ENCODE results near the gene ERMAP.

Gene ERMAP, protein sequence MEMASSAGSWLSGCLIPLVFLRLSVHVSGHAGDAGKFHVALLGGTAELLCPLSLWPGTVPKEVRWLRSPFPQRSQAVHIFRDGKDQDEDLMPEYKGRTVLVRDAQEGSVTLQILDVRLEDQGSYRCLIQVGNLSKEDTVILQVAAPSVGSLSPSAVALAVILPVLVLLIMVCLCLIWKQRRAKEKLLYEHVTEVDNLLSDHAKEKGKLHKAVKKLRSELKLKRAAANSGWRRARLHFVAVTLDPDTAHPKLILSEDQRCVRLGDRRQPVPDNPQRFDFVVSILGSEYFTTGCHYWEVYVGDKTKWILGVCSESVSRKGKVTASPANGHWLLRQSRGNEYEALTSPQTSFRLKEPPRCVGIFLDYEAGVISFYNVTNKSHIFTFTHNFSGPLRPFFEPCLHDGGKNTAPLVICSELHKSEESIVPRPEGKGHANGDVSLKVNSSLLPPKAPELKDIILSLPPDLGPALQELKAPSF

DNA sequence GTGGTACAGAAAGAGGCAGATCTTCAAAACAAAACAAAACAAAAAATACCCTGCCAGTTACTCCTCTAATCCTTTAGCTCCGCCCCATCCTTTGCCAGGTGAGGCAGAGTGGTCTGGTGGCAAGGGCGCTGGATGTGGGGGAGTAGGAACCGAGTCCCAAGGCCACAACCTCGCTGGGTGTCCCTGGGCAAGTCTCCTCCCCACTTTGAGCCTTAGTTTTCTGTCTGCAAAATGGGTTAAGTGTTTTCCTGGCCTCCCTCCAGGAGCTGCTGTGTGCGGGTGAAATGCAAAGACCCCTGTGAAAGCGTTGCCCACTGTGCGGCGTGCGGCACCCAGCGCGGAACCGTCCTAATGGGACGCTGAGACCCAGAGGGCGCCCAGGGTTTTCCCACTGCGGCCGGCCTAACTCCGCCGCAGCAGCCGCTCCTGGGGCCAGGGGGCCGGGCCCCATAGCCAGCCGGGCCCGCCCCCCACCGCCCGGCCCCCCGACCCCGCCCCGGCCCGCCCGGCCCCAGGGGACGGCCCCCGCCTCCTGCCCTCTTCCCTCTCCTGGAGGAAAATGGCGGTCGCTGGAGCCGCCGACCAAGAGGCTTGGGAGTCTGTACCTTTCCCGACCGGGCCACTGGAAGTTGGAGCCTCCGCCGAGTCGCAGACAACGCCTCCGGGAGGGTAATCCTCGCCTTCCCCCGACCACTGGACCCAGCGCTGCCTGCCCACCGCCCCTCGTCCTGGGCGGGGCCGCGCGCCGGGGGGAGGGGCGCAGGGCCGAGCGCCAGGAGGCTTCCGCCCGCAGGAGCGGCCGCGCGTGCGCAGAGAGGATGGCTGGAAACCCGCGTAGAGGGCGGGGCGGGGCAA is at the start of gene ERMAP, which contains the start of gene SVBP:
ERMAP (plus strand) TSS at position 538 of the 855 bp plus-strand sequence. CDS start 13,327 bp downstream, outside the sequence.
SVBP (minus strand) TSS at position 813 of the 855 bp plus-strand sequence. CDS start 853 bp downstream, outside the sequence.
- peak; percentile 89 for DNase-seq

DNA sequence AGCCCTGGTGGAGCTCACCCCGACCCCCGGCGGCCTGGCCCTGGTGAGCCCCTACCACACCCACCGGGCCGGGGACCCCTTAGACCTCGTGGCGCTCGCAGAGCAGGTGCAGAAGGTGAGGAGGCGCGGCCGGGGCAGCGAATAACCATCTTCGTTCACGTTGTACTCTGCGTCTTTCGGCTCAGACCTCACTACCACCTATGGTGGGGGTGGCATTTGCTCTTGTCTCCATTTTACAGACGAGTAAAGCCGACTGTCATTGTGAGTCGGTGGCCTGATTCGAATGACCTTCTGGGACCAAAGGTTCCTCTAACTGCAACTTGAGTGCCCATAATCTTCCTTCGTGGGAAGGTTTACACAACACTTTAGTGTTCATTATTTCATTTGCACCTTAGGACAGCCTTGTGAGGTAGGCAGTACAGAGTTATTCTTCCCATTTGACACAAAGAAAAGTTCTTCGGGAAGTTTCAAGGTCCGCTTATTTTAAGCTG is 49.4 kb upstream of the ERMAP start:
- peak; percentile 65 for DNase-seq

DNA sequence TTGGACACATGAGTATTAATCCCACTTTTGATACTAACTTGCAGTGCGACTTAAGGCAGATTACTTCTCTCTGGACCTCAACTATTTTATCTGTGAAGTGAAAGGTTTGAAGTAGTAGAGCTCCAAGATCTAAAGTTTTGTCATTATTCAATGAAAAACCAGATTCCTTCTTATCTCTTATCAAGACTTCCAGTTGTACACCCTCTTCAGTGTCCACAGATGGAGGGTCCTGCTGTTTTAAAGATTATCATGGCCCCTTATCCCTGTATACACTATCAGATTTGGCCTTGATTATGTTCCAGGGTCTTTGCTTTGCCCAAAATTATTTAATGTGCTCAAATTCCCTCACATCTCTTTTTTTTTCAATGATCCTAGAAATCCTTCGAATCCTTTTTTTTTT is 48.8 kb upstream of the ERMAP start:
- DNase-seq, result no peak

DNA sequence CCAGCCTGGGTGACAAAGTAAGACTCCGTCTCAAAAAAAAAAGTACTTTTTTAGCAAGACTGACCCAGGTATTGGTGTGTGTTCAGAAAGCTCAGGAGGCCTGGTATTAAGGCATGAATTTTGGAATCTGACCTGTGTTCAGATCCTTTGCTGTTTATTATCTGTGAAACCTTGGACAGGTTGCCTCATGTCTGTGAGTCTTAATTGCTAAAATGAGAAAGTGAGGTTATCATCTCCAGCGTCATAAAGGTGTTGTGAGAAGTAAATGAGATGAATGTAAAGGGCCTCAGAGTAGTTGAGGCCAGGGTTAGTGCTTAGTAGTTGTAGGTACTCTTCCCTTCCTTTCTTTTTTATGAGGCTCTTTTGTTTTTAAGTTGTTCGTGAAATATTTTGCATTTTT is 47.1 kb upstream of the ERMAP start:
- no peak for DNase-seq

DNA sequence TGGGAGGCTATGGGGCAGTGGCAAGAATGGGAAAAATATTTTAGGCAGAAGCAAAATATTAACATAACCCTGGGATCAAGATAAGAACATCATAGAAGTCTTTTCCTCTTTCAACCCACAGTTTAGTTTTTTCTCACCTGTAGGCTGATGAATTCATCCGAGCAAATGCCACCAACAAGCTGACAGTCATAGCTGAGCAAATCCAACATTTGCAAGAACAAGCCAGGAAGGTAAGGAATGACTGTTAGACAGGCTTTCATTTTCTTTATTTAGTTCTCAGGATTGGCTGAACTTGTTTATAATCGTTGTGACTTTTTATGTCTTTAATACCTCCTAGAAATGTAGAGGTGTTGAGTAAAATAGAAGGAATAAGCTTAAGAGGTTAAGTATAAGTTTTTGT is 43.5 kb upstream of the ERMAP start:
- DNase-seq, result no peak

DNA sequence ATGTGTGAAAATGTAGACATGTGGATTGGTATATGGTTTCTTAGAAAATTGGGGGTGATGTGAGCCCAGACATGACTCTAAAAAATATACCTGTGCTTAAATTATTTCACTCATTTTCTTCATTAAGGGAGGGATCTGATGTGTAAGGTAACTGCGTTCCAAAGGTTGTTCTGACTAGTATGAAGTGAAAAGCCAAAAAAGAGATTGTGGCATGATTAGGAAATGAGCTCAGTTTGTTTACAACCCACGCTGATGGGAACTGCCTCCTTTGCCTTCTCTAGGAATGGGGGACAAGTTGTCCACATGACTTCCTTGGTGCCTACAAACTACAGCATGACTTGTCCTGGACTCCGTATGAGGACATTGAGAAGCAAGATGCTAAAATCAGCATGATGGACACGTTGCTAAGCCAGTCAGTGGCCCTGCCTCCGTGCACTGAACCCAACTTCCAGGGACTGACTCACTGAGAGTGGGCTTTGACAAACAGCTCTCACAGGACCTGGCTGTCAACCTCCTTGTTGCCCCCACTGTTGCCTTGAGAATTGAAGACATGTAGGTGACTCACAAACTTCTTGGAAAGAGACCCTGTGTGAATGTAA is 41.9 kb upstream of the ERMAP start:
- DNase-seq, result no peak

DNA sequence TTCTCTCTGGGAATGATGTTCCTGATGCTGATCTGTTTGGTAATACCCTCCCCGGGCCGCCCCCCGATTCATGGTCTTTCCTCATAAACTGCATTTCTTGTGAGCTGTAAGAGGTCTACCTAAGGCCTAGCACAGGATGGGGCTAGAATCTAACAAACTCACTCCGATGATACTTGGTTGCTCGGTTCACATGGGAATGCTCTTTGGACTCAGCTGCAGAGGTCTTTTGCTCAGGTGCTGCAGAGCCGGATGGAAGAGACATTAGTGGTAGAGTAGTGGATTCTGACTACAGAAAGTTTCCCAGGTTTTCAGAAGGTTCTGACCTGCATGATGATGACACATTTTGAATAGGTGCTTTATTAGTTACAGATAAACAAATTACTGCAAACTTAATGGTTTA is 40.4 kb upstream of the ERMAP start:
- DNase-seq, result no peak

DNA sequence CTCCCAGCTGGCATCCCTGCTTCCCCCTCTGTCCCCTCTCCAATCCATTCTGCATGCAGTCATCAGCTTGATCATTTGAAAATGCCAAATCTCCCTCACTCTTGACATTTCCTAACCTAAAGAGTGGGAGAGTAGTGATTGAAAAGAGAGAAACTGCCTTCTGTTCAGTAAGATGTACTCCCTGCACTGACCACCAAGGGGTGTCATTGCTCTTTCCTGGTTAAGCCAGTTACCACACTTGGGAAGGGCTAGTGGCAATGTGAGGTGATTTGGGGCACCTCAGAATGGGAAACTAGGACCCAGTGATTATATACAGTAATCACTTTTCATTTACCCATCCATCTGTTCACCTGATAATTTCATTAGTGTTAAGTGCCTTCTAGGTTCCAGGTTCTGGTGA is 39.1 kb upstream of the ERMAP start:
- DNase-seq, result peak; percentile 4

DNA sequence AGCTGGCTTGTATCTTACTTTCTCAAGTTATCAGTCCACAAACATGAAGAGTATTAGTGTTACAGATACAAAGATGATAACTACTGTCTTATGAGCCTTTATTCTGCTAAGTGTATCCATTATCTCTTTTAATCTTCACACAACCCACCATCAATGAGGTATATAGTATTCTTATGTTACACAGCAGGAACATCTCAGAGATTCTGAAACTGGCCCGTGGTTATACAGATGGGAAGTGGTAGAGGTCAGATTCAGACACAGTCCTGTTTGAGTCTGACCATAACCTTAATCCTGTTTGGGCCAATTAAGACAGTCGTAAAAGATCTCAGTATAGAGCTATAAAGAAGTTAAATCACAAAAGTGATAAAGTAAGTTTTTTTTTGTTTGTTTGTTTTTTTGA is 37.2 kb upstream of the ERMAP start:
- DNase-seq, result no peak

DNA sequence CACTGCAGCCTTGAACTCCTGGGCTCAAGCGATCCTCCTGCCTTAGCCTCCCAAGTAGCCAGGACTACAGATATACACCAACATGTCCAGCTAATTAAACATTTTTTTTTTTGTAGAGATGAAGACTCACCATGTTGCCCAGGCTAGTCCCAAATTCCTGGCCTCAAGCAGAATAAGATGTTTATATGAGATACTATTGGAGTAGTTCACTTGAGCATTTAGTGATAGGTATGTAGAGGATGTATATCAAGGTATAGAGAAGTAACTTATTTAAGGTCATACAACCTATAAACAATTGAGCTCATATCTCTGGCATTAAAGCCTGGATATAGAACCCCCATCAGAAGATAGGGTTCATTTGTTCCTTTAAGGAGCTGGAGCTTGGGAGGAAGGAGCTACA is 36.7 kb upstream of the ERMAP start:
- DNase-seq, result no peak

DNA sequence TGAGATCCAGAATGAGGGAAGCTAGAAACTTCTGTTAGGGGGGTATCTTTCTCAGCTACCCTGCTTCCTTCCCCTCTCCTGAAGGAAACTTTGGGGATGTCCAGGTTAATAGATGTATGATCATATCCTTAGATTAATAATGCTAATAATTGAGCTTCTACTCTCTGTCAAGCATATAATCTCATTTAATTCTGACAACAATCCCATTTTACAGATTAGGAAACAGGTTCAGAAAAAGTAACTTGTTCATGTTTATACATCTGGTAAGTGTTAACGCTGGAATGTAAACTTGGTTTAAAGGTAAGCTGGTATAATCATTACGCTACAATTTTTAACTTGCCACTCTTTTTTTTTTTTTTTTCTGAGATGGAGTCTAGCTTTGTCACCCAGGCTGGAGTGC is 33.8 kb upstream of the ERMAP start:
- DNase-seq, result no peak

DNA sequence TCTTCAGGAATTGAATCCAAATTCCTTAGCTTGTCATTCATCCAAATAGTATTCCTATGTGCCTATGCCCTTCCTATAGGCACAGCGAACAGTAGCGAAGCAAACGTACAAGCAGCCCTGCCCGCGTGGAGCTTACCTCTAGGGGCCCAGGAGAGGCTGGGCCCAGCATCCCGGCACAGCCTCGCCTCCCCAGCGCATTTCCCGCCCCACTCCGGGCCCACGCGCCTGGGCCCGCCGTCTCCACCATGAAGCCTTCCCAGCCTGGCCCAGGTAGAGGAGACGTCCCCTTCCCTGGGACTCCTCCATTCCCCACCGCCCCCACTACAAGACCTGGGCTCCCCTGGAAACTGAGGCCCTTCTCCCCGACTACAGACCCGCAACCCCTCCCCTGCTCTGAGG is 32.4 kb upstream of the ERMAP start:
- DNase-seq, result no peak

DNA sequence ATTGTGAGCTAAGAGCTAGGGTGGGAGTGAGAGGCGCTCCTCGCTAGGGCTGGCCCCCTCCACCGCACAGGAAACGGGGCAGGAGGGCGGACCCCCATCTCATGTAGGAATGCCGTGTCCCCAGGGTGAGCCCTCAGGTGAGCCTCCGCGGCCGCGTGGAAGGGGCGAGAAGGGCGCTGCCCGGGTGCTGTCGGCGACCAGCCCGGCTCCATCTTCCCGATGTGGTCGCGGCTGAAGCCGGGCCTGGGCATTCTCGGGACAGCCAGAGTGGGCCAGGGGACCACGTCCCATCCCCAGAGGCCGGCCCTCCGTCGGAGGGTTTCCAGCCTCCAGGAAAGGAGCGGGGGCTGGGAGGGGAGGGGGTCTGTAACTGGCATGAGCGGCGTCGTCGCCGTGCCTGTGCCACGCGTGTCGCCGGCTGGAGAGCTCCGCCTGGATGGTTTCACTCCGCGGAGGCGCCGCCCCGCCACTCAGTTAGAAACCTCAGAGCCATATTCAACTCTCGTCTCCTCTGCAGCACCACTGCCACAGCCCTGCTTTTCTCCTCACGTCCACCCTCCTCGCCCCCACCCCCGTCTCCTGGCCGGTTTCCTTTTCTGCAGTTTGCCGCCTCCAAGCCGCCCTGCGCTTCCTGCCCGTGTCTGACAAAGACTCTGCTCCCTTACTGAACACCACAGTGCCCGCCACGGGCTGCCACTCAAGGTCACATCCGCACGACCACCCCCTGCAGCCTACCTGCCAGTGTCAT is 31.8 kb upstream of the ERMAP start, which contains the start of gene TMEM269:
TMEM269 (plus strand) TSS at position 46 of the 748 bp plus-strand sequence. CDS start 4,903 bp downstream, outside the sequence.
- no peak for DNase-seq

DNA sequence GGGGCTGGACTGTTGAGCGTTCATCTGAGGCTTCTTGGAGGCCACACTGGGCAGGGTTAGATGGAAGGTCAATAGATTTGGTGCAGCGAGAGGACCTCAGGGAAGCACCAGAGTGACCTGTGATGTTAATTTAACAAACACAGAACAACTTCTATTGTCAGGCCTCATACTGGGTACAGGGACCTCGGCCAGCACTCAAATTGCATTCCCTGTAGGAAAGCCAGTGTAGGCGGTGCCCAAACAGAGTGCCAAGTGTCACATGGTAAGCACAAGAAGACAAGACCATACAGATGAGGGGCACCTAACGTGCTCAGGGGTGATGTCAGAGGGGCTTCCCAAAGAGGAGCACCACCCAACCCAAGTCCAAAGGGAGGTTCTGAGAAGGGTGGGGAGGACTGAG is 30.8 kb upstream of the ERMAP start:
- DNase-seq, result no peak

DNA sequence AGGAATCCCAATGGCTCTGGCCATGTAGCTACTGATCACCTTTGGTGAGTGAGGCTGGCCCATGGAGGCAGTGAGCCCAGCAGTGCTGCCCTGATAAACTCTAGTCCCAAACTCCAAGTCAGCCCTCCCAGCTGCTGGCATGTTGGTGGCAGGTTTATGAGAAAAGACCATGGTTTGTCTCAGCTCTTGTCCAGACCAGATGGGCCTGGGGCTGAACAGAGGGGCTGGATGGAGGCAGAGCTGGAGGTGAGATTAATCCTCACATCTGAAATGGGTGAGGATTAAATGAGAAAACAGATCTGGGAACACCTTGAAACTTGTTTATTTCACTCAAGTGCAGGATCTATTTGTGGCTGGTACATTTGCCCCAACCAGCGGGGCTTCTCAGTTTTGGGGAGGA is 28.9 kb upstream of the ERMAP start:
- DNase-seq, result no peak

DNA sequence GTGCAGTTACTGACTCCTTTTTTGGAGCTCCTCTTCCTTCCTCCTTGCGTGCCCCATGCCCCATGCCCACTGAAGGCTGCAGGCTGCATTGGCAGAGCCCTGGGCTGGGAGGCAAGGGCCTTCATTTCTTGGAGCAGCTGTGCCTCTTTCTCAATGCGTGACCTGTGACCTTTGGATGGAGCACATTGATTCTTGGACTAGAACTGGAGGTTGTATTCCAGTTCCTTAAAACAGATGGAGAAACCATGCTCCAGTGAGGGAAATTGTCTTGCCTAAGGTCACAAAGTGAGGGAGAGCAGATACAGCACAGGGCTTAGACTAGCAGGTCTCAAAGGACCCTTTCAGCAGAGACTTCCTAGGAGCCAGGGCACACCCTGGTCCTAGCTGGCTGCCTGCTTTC is 23.1 kb upstream of the ERMAP start:
- DNase-seq, result no peak

DNA sequence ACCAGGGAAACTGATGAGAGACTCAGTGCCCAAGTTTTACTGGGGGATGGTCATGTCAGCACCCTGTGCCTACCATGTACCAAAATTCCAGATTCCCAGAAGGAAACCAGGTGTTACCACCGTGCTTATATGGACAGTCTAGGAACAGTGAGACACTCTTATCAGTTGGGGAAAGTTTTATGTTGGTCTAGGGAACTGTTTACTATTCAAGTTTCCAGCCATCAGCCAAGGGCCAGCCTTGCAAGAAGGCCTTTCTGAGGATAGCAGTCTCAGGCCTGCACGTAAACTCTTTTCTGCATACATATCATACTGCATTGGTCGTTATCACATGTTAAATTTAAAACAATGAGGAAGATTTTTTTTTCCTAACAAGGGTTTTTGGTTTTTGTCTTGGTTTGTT is 19.5 kb upstream of the ERMAP start:
- DNase-seq, result no peak

DNA sequence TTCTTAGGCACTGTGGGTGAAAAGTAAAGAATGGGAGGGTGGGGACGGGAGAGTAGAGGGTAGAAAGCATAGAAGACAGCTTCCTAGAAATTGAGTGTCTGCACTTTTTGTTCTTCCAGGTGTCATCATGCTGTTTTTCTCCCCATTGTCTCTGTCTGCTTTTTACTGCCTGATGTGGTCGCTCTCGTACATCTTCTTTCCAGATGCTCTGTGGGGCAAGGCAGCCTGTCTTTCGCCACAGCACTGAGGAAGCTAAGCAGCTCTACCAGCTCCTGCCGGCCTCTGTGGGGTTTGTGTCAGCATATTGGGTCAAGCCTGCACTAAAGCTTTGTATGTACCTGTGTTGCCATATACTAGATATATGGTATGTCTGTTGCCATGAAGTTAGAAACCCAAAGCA is 18.9 kb upstream of the ERMAP start:
- DNase-seq, result no peak

DNA sequence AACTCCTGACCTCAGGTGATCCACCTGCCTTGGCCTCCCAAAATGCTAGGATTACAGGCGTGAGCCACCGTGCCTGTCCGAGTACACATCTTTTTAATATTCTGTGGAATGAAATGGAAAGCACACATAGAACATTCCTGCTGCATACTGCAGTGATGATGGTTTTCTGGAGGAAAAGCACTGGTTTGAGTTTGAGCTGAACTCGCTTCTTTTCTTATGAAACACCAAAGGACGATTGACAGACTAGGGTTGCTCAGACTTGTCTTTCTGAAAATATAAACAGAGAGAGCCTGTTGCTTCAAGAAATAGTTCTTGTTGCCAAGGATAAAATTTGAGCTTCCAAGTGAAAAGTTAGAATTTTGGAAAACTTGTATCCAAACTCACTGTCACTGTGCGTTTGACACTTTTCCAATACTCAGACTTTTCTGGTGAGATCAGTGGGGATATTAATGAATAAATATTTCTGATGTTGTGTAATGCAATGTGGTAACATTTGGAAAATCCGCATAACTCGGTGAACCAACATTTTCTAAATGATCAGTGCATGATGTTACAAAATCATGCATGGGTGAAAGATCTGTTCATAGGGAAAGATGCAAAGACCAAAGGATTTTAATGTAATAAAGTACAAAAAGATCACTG is 15.0 kb upstream of the ERMAP start:
- no peak for DNase-seq

DNA sequence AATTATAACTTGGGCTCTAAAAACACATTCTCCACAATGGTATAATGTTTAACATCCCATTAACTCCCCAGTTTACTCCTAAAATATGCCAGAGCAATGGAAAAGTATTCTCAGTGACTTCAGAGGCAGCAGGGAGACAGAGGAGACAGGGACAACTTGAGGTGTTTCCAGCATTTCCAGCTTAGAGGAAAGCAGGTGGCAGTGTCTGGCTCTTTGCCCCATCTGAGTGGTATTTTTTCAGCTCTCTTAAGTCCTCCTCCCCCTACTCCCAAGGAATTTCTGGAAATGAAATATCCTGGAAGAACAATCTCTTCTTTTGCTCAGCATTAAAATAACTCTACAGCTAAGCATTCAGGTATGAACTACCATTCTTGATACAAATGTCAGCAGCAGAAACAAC is 10.8 kb upstream of the ERMAP start:
- DNase-seq, result no peak

DNA sequence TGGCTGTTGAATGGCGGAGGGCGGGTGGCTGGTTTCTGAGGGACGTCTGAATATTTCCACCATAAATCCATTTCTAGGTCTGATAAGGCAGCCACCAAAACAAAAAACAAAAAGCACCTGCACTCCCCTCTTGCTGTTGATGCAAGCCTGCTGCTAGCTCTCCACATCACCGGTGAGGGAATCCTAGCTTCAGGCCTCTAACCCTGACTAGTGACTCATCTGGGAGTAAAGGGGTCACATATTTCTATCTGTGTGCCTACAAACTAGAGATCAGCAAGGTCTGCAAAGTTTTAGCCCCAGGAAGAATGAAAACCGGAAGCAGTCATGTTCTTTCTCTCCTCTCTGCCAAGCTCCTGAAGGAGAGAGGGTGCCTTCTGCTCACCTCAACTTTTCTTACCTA is 10.3 kb upstream of the ERMAP start:
- DNase-seq, result no peak

Measured in NCI-H1105 treated with DMSO at 0.1 percent for 48 hours (cell line).